ENCODE data around the gene RPP30.

GRCh38 chr10:90930971-90931871 is 59.4 kb downstream of the RPP30 start:
- no peak for TF ChIP-seq EZH2phosphoT487 (IDR thresholded peaks at IDR 0.05; ENCODE audit: borderline replicate concordance)
- TF ChIP-seq CTCF (conservative IDR thresholded peaks at IDR 0.05; ENCODE audit: low read length), result no peak
